H9 (cell line): ENCODE data around the gene JPH2. TPM values are rescaled to one million over a fixed set of nuclear protein-coding genes. Genes with fewer than 3 reads are reported as not detected.

Experiments
- DNase-seq: peaks from one replicate; pipeline ENCODE4 v3.0.0-alpha.2; 2017
- H2AFZ ChIP-seq: one replicate; pipeline ENCODE4 v1.6.1; 2013; ENCODE audit warnings: mild to moderate bottlenecking, low read length, control low read depth, moderate library complexity
- H2AK5ac ChIP-seq: 2 replicates; pipeline ENCODE4 v1.6.1; 2013; ENCODE audit warnings: low read length, control low read depth, mixed read lengths; ENCODE audit not compliant: insufficient read length
- H2BK120ac ChIP-seq: one replicate; pipeline ENCODE4 v1.6.1; 2013; ENCODE audit warnings: low read depth, mild to moderate bottlenecking, low read length, control low read depth, inconsistent platforms; ENCODE audit not compliant: poor library complexity, severe bottlenecking
- H2BK12ac ChIP-seq: 2 replicates; pipeline ENCODE4 v1.6.1; 2013; ENCODE audit warnings: low read length, control low read depth, mixed read lengths, low read depth; ENCODE audit not compliant: insufficient read length
- H2BK15ac ChIP-seq: 2 replicates; pipeline ENCODE4 v1.6.1; 2013; ENCODE audit warnings: low read depth, low read length, control low read depth
- H2BK20ac ChIP-seq: one replicate; pipeline ENCODE4 v1.6.1; 2013; ENCODE audit warnings: low read depth, mild to moderate bottlenecking, low read length, control low read depth, inconsistent platforms; ENCODE audit not compliant: poor library complexity, severe bottlenecking
- H2BK5ac ChIP-seq: 2 replicates; pipeline ENCODE4 v1.6.1; 2013; ENCODE audit warnings: low read length, control low read depth, mixed read lengths; ENCODE audit not compliant: insufficient read length
- H3K14ac ChIP-seq: 2 replicates; pipeline ENCODE4 v1.6.1; 2013; ENCODE audit warnings: low read length, control low read depth; ENCODE audit not compliant: insufficient read depth
- H3K18ac ChIP-seq: 2 replicates; pipeline ENCODE4 v1.6.1; 2013; ENCODE audit warnings: low read depth, mild to moderate bottlenecking, mixed read lengths, low read length, control low read depth; ENCODE audit not compliant: insufficient read length
- H3K23ac ChIP-seq: 2 replicates; pipeline ENCODE4 v1.6.1; 2013; ENCODE audit warnings: low read length, control low read depth, mixed read lengths, low read depth; ENCODE audit not compliant: insufficient read length
- H3K23me2 ChIP-seq: 2 replicates; pipeline ENCODE4 v1.6.1; 2013; ENCODE audit warnings: low read depth, mild to moderate bottlenecking, mixed read lengths, low read length, control low read depth; ENCODE audit not compliant: insufficient read length, poor library complexity, severe bottlenecking
- H3K27ac ChIP-seq: 2 replicates; pipeline ENCODE4 v1.5.1; 2013; ENCODE audit warnings: low read length, control low read depth, mixed read lengths, low read depth; ENCODE audit not compliant: insufficient read length
- H3K27me3 ChIP-seq: 2 replicates; pipeline ENCODE4 v1.6.1; 2013; ENCODE audit warnings: low read length, control low read depth, inconsistent platforms; ENCODE audit not compliant: insufficient read depth
- H3K4ac ChIP-seq: 2 replicates; pipeline ENCODE4 v1.6.1; 2013; ENCODE audit warnings: low read depth, mild to moderate bottlenecking, control low read depth, inconsistent platforms, low read length, moderate library complexity
- H3K4me1 ChIP-seq: 2 replicates; pipeline ENCODE4 v1.6.1; 2013; ENCODE audit warnings: low read length, control low read depth, inconsistent platforms; ENCODE audit not compliant: insufficient read depth
- H3K4me2 ChIP-seq: 2 replicates; pipeline ENCODE4 v1.6.1; 2013; ENCODE audit warnings: low read length, control low read depth, mixed read lengths; ENCODE audit not compliant: insufficient read length, insufficient read depth
- H3K56ac ChIP-seq: 2 replicates; pipeline ENCODE4 v1.6.1; 2013; ENCODE audit warnings: low read depth, mild to moderate bottlenecking, mixed read lengths, low read length, control low read depth; ENCODE audit not compliant: insufficient read length
- H3K79me1 ChIP-seq: 2 replicates; pipeline ENCODE4 v1.6.1; 2013; ENCODE audit warnings: low read depth, mild to moderate bottlenecking, moderate library complexity, low read length, control low read depth, inconsistent platforms; ENCODE audit not compliant: insufficient read depth, poor library complexity, severe bottlenecking
- H3K79me2 ChIP-seq: 2 replicates; pipeline ENCODE4 v1.6.1; 2013; ENCODE audit warnings: low read length, control low read depth, inconsistent platforms; ENCODE audit not compliant: insufficient read depth
- H3K9ac ChIP-seq: 2 replicates; pipeline ENCODE4 v1.6.1; 2013; ENCODE audit warnings: low read length, control low read depth, mixed read lengths; ENCODE audit not compliant: insufficient read length; ENCODE audit errors: extremely low read depth
- H3K9me3 ChIP-seq: one replicate; pipeline ENCODE4 v1.6.1; 2013; ENCODE audit warnings: low read depth, low read length, inconsistent platforms; ENCODE audit not compliant: control insufficient read depth
- H3T11ph ChIP-seq: one replicate; pipeline ENCODE4 v1.6.1; 2013; ENCODE audit warnings: mild to moderate bottlenecking, low read length, control low read depth, inconsistent platforms
- H4K20me1 ChIP-seq: one replicate; pipeline ENCODE4 v1.6.1; 2013; ENCODE audit not compliant: control insufficient read depth, insufficient read length, insufficient read depth
- H4K5ac ChIP-seq: 2 replicates; pipeline ENCODE4 v1.6.1; 2013; ENCODE audit warnings: low read depth, mild to moderate bottlenecking, mixed read lengths, low read length, control low read depth; ENCODE audit not compliant: insufficient read length
- H4K8ac ChIP-seq: replicated peaks from 2 replicates; pipeline ENCODE4 v1.6.1; 2013; ENCODE audit warnings: low read length, control low read depth, mixed read lengths, low read depth; ENCODE audit not compliant: insufficient read length
- H4K91ac ChIP-seq: 2 replicates; pipeline ENCODE4 v1.6.1; 2013; ENCODE audit warnings: low read depth, mild to moderate bottlenecking, moderate library complexity, mixed read lengths, low read length, control low read depth; ENCODE audit not compliant: insufficient read length
- H3K27ac Mint-ChIP-seq, 3 experiments: 2 replicates in 2 of 3; 3 replicates in 1 of 3; pipeline ENCODE4 v1.8.0; 2020 to 2021; ENCODE audit warnings: mixed read lengths in 3 of 3, mild to moderate bottlenecking in 1 of 3, moderate library complexity in 1 of 3
- H3K27me3 Mint-ChIP-seq: 2 replicates; pipeline ENCODE4 v1.8.0; 2021; ENCODE audit warnings: low read depth, mild to moderate bottlenecking, moderate library complexity, mixed read lengths
- H3K36me3 Mint-ChIP-seq, 3 experiments: 2 replicates in 2 of 3; 3 replicates in 1 of 3; pipeline ENCODE4 v1.8.0; 2020 to 2021; ENCODE audit warnings: low read depth in 3 of 3, mixed read lengths in 3 of 3; ENCODE audit not compliant: insufficient read depth in 1 of 3
- H3K4me1 Mint-ChIP-seq, 2 experiments: 2 replicates each; pipeline ENCODE4 v1.8.0; 2020; ENCODE audit warnings: mixed read lengths in 2 of 2
- H3K4me3 Mint-ChIP-seq, 2 experiments: 2 replicates in 1 of 2; 3 replicates in 1 of 2; pipeline ENCODE4 v1.8.0; 2020 to 2021; ENCODE audit warnings: mild to moderate bottlenecking in 2 of 2, mixed read lengths in 2 of 2, moderate library complexity in 1 of 2
- H3K9me3 Mint-ChIP-seq, 2 experiments: 2 replicates in 1 of 2; 3 replicates in 1 of 2; pipeline ENCODE4 v1.8.0; 2020; ENCODE audit warnings: mild to moderate bottlenecking in 2 of 2, mixed read lengths in 2 of 2, moderate library complexity in 1 of 2
- WGBS: extraction: QIAGEN DNeasy Blood & Tissue Kit; methylation state at CpG from one replicate; pipeline ENCODE4 v1.1.7; 2013; ENCODE audit warnings: missing lambda C conversion rate, low lambda C conversion rate, mixed read lengths; ENCODE audit not compliant: insufficient read length; ENCODE audit errors: extremely low coverage; 5-methylcytosine and 5-hydroxymethylcytosine counted together
- total RNA-seq: library from RNA; stranded (reverse); gene quantifications from 2 replicates; pipeline ENCODE4 v1.2.1, GENCODE V29; 2021
- TF ChIP-seq, protein P1 (sequence below): fragments of 200-600 bp; sonication (generic); conservative IDR thresholded peaks from 3 replicates; pipeline ENCODE4 v1.8.0; 2021; ENCODE audit warnings: antibody characterized with exemption, mild to moderate bottlenecking

Gene JPH2
- total RNA-seq, 1 experiment from 2014 or later: 0.31 TPM

GRCh38 chr20:44112456-44112855 is 74.5 kb downstream of the JPH2 start:
- H4K5ac ChIP-seq: no peak overlapping the region
- H4K20me1 ChIP-seq: no peaks in the 10 kb centered on the region
- no peak overlapping the region for H2AK5ac ChIP-seq
- no peak overlapping the region for H2BK15ac ChIP-seq
- no peaks in the 10 kb centered on the region for H3K27me3 ChIP-seq
- H3K18ac ChIP-seq: no peak overlapping the region
- no peaks in the 10 kb centered on the region for H3K4me1 ChIP-seq
- H2BK12ac ChIP-seq: no peak overlapping the region
- no peaks in the 10 kb centered on the region for H3K79me2 ChIP-seq
- H3K79me1 ChIP-seq: no peaks in the 10 kb centered on the region
- Mint-ChIP-seq H3K4me1 (peaks cover 6 to 16% of the 10 kb centered on the region in 2 experiments; a peak in 3 of 4 replicates), H3K9me3 (peaks cover 17 to 18% of the 10 kb centered on the region in 2 experiments), H3K27ac (no peak overlapping the region), H3K36me3 (peaks cover 0 to 16% (median 5%) of the 10 kb centered on the region in 3 experiments; a peak in 6 of 7 replicates), H3K4me3 (no peak overlapping the region), H3K27me3 (peaks cover 4% of the 10 kb centered on the region; the same call in 1 of the 2 replicates)
- no peak overlapping the region for H3K14ac ChIP-seq
- TF ChIP-seq, protein P1, sequence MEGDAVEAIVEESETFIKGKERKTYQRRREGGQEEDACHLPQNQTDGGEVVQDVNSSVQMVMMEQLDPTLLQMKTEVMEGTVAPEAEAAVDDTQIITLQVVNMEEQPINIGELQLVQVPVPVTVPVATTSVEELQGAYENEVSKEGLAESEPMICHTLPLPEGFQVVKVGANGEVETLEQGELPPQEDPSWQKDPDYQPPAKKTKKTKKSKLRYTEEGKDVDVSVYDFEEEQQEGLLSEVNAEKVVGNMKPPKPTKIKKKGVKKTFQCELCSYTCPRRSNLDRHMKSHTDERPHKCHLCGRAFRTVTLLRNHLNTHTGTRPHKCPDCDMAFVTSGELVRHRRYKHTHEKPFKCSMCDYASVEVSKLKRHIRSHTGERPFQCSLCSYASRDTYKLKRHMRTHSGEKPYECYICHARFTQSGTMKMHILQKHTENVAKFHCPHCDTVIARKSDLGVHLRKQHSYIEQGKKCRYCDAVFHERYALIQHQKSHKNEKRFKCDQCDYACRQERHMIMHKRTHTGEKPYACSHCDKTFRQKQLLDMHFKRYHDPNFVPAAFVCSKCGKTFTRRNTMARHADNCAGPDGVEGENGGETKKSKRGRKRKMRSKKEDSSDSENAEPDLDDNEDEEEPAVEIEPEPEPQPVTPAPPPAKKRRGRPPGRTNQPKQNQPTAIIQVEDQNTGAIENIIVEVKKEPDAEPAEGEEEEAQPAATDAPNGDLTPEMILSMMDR: no peak
- no peak overlapping the region for H2BK5ac ChIP-seq
- no peaks in the 10 kb centered on the region for H3K9me3 ChIP-seq
- H3K56ac ChIP-seq: no peak overlapping the region
- H2BK20ac ChIP-seq: no peak overlapping the region
- no peak for DNase-seq
- H2AFZ ChIP-seq: no peak overlapping the region
- no peak overlapping the region for H4K91ac ChIP-seq
- WGBS: no CpG with 5 or more reads among the region's 6 CpGs
- no peak overlapping the region for H4K8ac ChIP-seq
- no peak overlapping the region for H2BK120ac ChIP-seq
- H3K9ac ChIP-seq: no peak overlapping the region
- H3K27ac ChIP-seq: no peak overlapping the region
- H3K4ac ChIP-seq: no peak overlapping the region
- no peak overlapping the region for H3K4me2 ChIP-seq
- H3K23ac ChIP-seq: no peak overlapping the region
- H3T11ph ChIP-seq: no peak overlapping the region
- no peaks in the 10 kb centered on the region for H3K23me2 ChIP-seq
